ENCODE results near the gene SPATA9. TPM values are rescaled to one million over a fixed set of nuclear protein-coding genes. Genes with fewer than 3 reads are reported as not detected.
A peak's percentile ranks its signal among the peaks of the same experiment; 100 is the strongest.
"Not testable (repeated sequence)": the region's sequence is repeated elsewhere in the genome, so short reads cannot be mapped to it uniquely, and the experiment has no call there.

SPATA9 gene
- total RNA-seq, 1 donor from 2014 or later, result not detected

GRCh38 chr5:95720094-95720786 lies 37.4 kb upstream of the SPATA9 start:
- intact Hi-C loops (cut with DNase I), result no loop called here
- DNase-seq (no peak), ATAC-seq (ENCODE audit: poor library complexity) (peak; percentile 70)

- ATAC-seq (ENCODE audit: poor library complexity) (no peak), DNase-seq (no peak)
- intact Hi-C loops (cut with DNase I), result no loop called here
Measured at GRCh38 chr5:95718738-95719137, 35.9 kb upstream of the SPATA9 start.

GRCh38 chr5:95718203-95718602 lies 35.4 kb upstream of the SPATA9 start:
- intact Hi-C loops (cut with DNase I), result no loop called here
- DNase-seq (no peak), ATAC-seq (ENCODE audit: poor library complexity) (no peak)

GRCh38 chr5:95717439-95717838 lies 34.6 kb upstream of the SPATA9 start:
- ATAC-seq (ENCODE audit: poor library complexity) (no peak), DNase-seq (no peak)
- intact Hi-C loops (cut with DNase I), result no loop called here

GRCh38 chr5:95715799-95716461 lies 33.1 kb upstream of the SPATA9 start:
- DNase-seq (no peak), ATAC-seq (ENCODE audit: poor library complexity) (no peak)
- intact Hi-C loops (cut with DNase I), result no loop called here

- ATAC-seq (ENCODE audit: poor library complexity), result no peak
- no peak for DNase-seq
- intact Hi-C loops (cut with DNase I), result no loop called here
Measured at GRCh38 chr5:95713960-95714710, 31.3 kb upstream of the SPATA9 start.

- intact Hi-C loops (cut with DNase I); DNase-seq; ATAC-seq (ENCODE audit: poor library complexity): not testable (repeated sequence)
Measured at GRCh38 chr5:95713246-95713645, 30.5 kb upstream of the SPATA9 start.

GRCh38 chr5:95712347-95712958 lies 29.7 kb upstream of the SPATA9 start:
- intact Hi-C loops (cut with DNase I), result no loop called here
- no peak for ATAC-seq (ENCODE audit: poor library complexity)

GRCh38 chr5:95711501-95712346 lies 28.9 kb upstream of the SPATA9 start:
- intact Hi-C loops (cut with DNase I), result no loop called here

More at GRCh38 chr5:95712347-95712958, 29.7 kb upstream of the SPATA9 start:
- no peak for DNase-seq

GRCh38 chr5:95710651-95711500 lies 28.1 kb upstream of the SPATA9 start:
- ATAC-seq (ENCODE audit: poor library complexity), result peak; percentile 48
- DNase-seq; intact Hi-C loops (cut with DNase I): not testable (repeated sequence)

More at GRCh38 chr5:95711501-95712346, 28.9 kb upstream of the SPATA9 start:
- DNase-seq (no peak), ATAC-seq (ENCODE audit: poor library complexity) (no peak)

- ATAC-seq (ENCODE audit: poor library complexity) (peak; percentile 70), DNase-seq (peak; percentile 53)
- intact Hi-C loops (cut with DNase I), result no loop called here
Measured at GRCh38 chr5:95709967-95710650, 27.3 kb upstream of the SPATA9 start.

GRCh38 chr5:95708876-95709275 lies 26.1 kb upstream of the SPATA9 start:
- intact Hi-C loops (cut with DNase I), result no loop called here
- ATAC-seq (ENCODE audit: poor library complexity) (no peak), DNase-seq (no peak)

- intact Hi-C loops (cut with DNase I); DNase-seq; ATAC-seq (ENCODE audit: poor library complexity): not testable (repeated sequence)
Measured at GRCh38 chr5:95707534-95708188, 24.9 kb upstream of the SPATA9 start.

GRCh38 chr5:95707055-95707454 lies 24.3 kb upstream of the SPATA9 start:
- intact Hi-C loops (cut with DNase I), result no loop called here
- ATAC-seq (ENCODE audit: poor library complexity) (no peak), DNase-seq (no peak)

- ATAC-seq (ENCODE audit: poor library complexity); DNase-seq; intact Hi-C loops (cut with DNase I): not testable (repeated sequence)
Measured at GRCh38 chr5:95706196-95706595, 23.4 kb upstream of the SPATA9 start.

- DNase-seq, result no peak
- ATAC-seq (ENCODE audit: poor library complexity), result no peak
- intact Hi-C loops (cut with DNase I), result no loop called here
Measured at GRCh38 chr5:95704150-95704549, 21.4 kb upstream of the SPATA9 start.

All from Right ventricle myocardium superior (tissue), 1 donor.